CD14-positive monocyte (primary cell): Measurements from ENCODE around the gene ITGB6. TPM values are rescaled to one million over a fixed set of nuclear protein-coding genes. Genes with fewer than 3 reads are reported as not detected.

ENCODE experiments used
- DNase-seq, 3 donors: peaks; one replicate each; pipeline ENCODE4 v3.0.0-alpha.2; 2011 to 2022
- H2AFZ ChIP-seq: 2 replicates; pipeline ENCODE4 v1.6.0; 2012; ENCODE audit warnings: mild to moderate bottlenecking, low read depth, low read length, inconsistent platforms; ENCODE audit not compliant: insufficient read depth, poor library complexity, severe bottlenecking
- H3K27ac ChIP-seq, 2 donors: 1 replicate in 1 of 2; 2 replicates in 1 of 2; pipeline ENCODE4 v1.5.1; 2012 to 2013; ENCODE audit warnings: low read length in 2 of 2, control low read depth in 1 of 2, inconsistent platforms in 1 of 2, low read depth in 1 of 2, mild to moderate bottlenecking in 1 of 2
- H3K27me3 ChIP-seq, 2 donors: one replicate each; pipeline versions ENCODE4 v1.6.0 to v1.6.1; 2011 to 2013; ENCODE audit warnings: low read length in 2 of 2; ENCODE audit not compliant: control insufficient read depth in 2 of 2, insufficient read depth in 2 of 2
- H3K36me3 ChIP-seq, 2 donors: replicated peaks in 1 of 2; 1 replicate in 1 of 2; 2 replicates in 1 of 2; pipeline versions ENCODE4 v1.5.1 to v1.6.1; 2012 to 2013; ENCODE audit warnings: low read length in 2 of 2, control low read depth in 1 of 2, inconsistent platforms in 1 of 2, mild to moderate bottlenecking in 1 of 2; ENCODE audit not compliant: insufficient read depth in 2 of 2, control insufficient read depth in 1 of 2
- H3K4me1 ChIP-seq, 2 donors: 1 replicate in 1 of 2; 2 replicates in 1 of 2; pipeline versions ENCODE4 v1.5.1 to v1.6.1; 2012 to 2013; ENCODE audit warnings: low read length in 2 of 2, control low read depth in 1 of 2, inconsistent platforms in 1 of 2, mild to moderate bottlenecking in 1 of 2, moderate library complexity in 1 of 2; ENCODE audit not compliant: insufficient read depth in 2 of 2, control insufficient read depth in 1 of 2
- H3K4me2 ChIP-seq: replicated peaks from 2 replicates; pipeline ENCODE3; 2012; ENCODE audit warnings: low read length, moderate library complexity, mild to moderate bottlenecking; ENCODE audit not compliant: poor library complexity, severe bottlenecking; ENCODE audit errors: extremely low read depth
- H3K4me3 ChIP-seq, 3 experiments: fragments of 200-600 bp in 1 of 3; sonication (generic) in 1 of 3; replicated peaks in 1 of 3; 1 replicate in 2 of 3; 2 replicates in 1 of 3; pipeline ENCODE4 v1.5.1; 2011 to 2013; ENCODE audit warnings: low read length in 3 of 3, mild to moderate bottlenecking in 3 of 3, control low read depth in 2 of 3, low read depth in 2 of 3, inconsistent platforms in 1 of 3, moderate library complexity in 1 of 3
- H3K79me2 ChIP-seq: 2 replicates; pipeline ENCODE4 v1.6.0; 2012; ENCODE audit warnings: mild to moderate bottlenecking, control low read depth, inconsistent platforms, low read length, moderate library complexity; ENCODE audit not compliant: insufficient read depth
- H3K9ac ChIP-seq: 2 replicates; pipeline ENCODE4 v1.6.0; 2017; ENCODE audit warnings: low read length, mild to moderate bottlenecking; ENCODE audit not compliant: insufficient read depth, poor library complexity, severe bottlenecking
- H3K9me3 ChIP-seq, 2 donors: replicated peaks in 1 of 2; 1 replicate in 1 of 2; 2 replicates in 1 of 2; pipeline versions ENCODE4 v1.5.1 to v1.6.1; 2012 to 2013; ENCODE audit warnings: low read length in 2 of 2, control low read depth in 1 of 2; ENCODE audit not compliant: control insufficient read depth in 1 of 2, insufficient read depth in 1 of 2
- H4K20me1 ChIP-seq: 2 replicates; pipeline ENCODE4 v1.6.0; 2012; ENCODE audit warnings: mild to moderate bottlenecking, low read length, control low read depth, moderate library complexity; ENCODE audit not compliant: insufficient read depth
- H3K27ac Mint-ChIP-seq, 7 donors: one replicate each; pipeline ENCODE4 v1.8.0; 2020; ENCODE audit warnings: mild to moderate bottlenecking in 7 of 7, mixed read lengths in 7 of 7, moderate library complexity in 6 of 7, inconsistent platforms in 2 of 7
- H3K27me3 Mint-ChIP-seq, 3 donors: one replicate each; pipeline ENCODE4 v1.8.0; 2021 to 2022; ENCODE audit warnings: low read depth in 3 of 3, mild to moderate bottlenecking in 3 of 3, mixed read lengths in 3 of 3, moderate library complexity in 3 of 3, inconsistent platforms in 1 of 3
- H3K36me3 Mint-ChIP-seq, 2 donors: one replicate each; pipeline ENCODE4 v1.8.0; 2020; ENCODE audit warnings: mixed read lengths in 2 of 2, inconsistent platforms in 1 of 2, mild to moderate bottlenecking in 1 of 2
- H3K4me1 Mint-ChIP-seq: one replicate; pipeline ENCODE4 v1.8.0; 2020; ENCODE audit warnings: mild to moderate bottlenecking, mixed read lengths
- H3K4me3 Mint-ChIP-seq, 2 donors: one replicate each; pipeline ENCODE4 v1.8.0; 2020; ENCODE audit warnings: mild to moderate bottlenecking in 2 of 2, mixed read lengths in 2 of 2, moderate library complexity in 1 of 2
- H3K9me3 Mint-ChIP-seq, 7 donors: one replicate each; pipeline ENCODE4 v1.8.0; 2020 to 2022; ENCODE audit warnings: mixed read lengths in 7 of 7, mild to moderate bottlenecking in 6 of 7, moderate library complexity in 6 of 7, inconsistent platforms in 2 of 7
- CTCF ChIP-seq: fragments of 200-600 bp; IDR thresholded peaks from one replicate; pipeline ENCODE4 v1.8.0; 2022; ENCODE audit warnings: antibody characterized with exemption, mild to moderate bottlenecking
- WGBS: methylation state at CpG from one replicate; pipeline ENCODE4 v1.1.5; 2013; ENCODE audit warnings: missing lambda C conversion rate; ENCODE audit not compliant: insufficient coverage; 5-methylcytosine and 5-hydroxymethylcytosine counted together
- intact Hi-C, 2 donors: fragments of 100-400 bp; cut with micrococcal nuclease; formaldehyde crosslinking; loops; one replicate each; pipeline versions ENCODE4 v1.15.0 to v1.15.1; 2023
- polyA plus RNA-seq, 3 donors: library from polyadenylated mRNA; depleted of rRNA in 1 of 3; unstranded in 2 of 3; stranded (reverse) in 1 of 3; fragments of 300-500 nt in 2 of 3; fragments of >200 nt in 1 of 3; fragmentation: Illumina TruSeq in 2 of 3; gene quantifications; 1 replicate in 2 of 3; 2 replicates in 1 of 3; pipeline ENCODE4 v1.2.3, GENCODE V29; 2012 to 2021

ITGB6 gene
- polyA plus RNA-seq, 3 donors: not detected

GRCh38 chr2:160097326-160097725 is 102.7 kb downstream of the ITGB6 start:
- H3K27ac ChIP-seq: no peak overlapping the region
- no peaks in the 10 kb centered on the region for H4K20me1 ChIP-seq
- Mint-ChIP-seq H3K4me3 (no peak overlapping the region), H3K4me1 (peaks cover 7% of the 10 kb centered on the region), H3K9me3 (peaks cover 11 to 30% (median 20%) of the 10 kb centered on the region in 7 donors), H3K27ac (peak overlapping the region in 1 of 7 donors; percentile 12), H3K27me3 (peaks cover 0 to 3% (median 1%) of the 10 kb centered on the region in 3 donors), H3K36me3 (no peaks in the 10 kb centered on the region)
- DNase-seq: no peak
- intact Hi-C loops: no loop called here
- peaks cover 15 to 16% of the 10 kb centered on the region in 2 donors for H3K9me3 ChIP-seq
- H3K4me3 ChIP-seq: no peak overlapping the region
- peaks cover 3 to 14% of the 10 kb centered on the region in 2 donors for H3K4me1 ChIP-seq
- no peaks in the 10 kb centered on the region for H3K27me3 ChIP-seq
- H3K4me2 ChIP-seq: no peak overlapping the region
- no peak overlapping the region for H3K9ac ChIP-seq
- H2AFZ ChIP-seq: no peak overlapping the region
- no peaks in the 10 kb centered on the region for H3K36me3 ChIP-seq
- no peaks in the 10 kb centered on the region for H3K79me2 ChIP-seq
- TF ChIP-seq CTCF: no peak
- no CpG with 5 or more reads among the region's 1 CpG for WGBS

- peaks cover 17 to 19% of the 10 kb centered on the region in 2 donors for H3K9me3 ChIP-seq
- H2AFZ ChIP-seq: no peak overlapping the region
- TF ChIP-seq CTCF: no peak
- 26% methylated on average over 4 of the region's 4 CpGs for WGBS
- no peak overlapping the region for H3K27ac ChIP-seq
- intact Hi-C loops: no loop called here
- H3K79me2 ChIP-seq: no peaks in the 10 kb centered on the region
- peaks cover 0 to 3% (median 0%) of the 10 kb centered on the region in 3 donors for H3K27me3 Mint-ChIP-seq
- H4K20me1 ChIP-seq: no peaks in the 10 kb centered on the region
- H3K36me3 ChIP-seq: no peaks in the 10 kb centered on the region
- peaks cover 7% of the 10 kb centered on the region for H3K4me1 Mint-ChIP-seq
- peak overlapping the region in 5 of 7 donors; percentile 30 to 88 (median 65) for H3K27ac Mint-ChIP-seq
- H3K4me2 ChIP-seq: peak overlapping the region; percentile 19
- peaks cover 3 to 14% of the 10 kb centered on the region in 2 donors for H3K4me1 ChIP-seq
- peak; percentile 38 to 70 (median 53) for DNase-seq
- H3K27me3 ChIP-seq: no peaks in the 10 kb centered on the region
- no peak overlapping the region for H3K9ac ChIP-seq
- H3K4me3 Mint-ChIP-seq: peak overlapping the region in 1 of 2 donors; percentile 69
- peaks cover 12 to 36% (median 26%) of the 10 kb centered on the region in 7 donors for H3K9me3 Mint-ChIP-seq
- H3K36me3 Mint-ChIP-seq: no peaks in the 10 kb centered on the region
- H3K4me3 ChIP-seq: peak overlapping the region in 1 of 3 experiments; percentile 42
Observed at GRCh38 chr2:160096409-160096808, 103.7 kb downstream of the ITGB6 start.
